HepG2 (cell line): ENCODE data around the gene TMEM184B. TPM values are rescaled to one million over a fixed set of nuclear protein-coding genes. Genes with fewer than 3 reads are reported as not detected.

Source experiments
- ATAC-seq: fragments of 200-7000 bp; cut with Tn5 transposase; 3 replicates; pipeline ENCODE4 v1.9.1; 2020; ENCODE audit warnings: mild to moderate bottlenecking, moderate library complexity
- BruUV-seq: library from RNA; stranded (reverse); fragments of 400-500 nt; replicated peaks from 2 replicates; lab custom pipeline; 2021; lab: Mats Ljungman, UMichigan
- CTCF ChIA-PET: fragments of 300-600 bp; formaldehyde crosslinking; extraction: SDS; loops from one replicate; lab custom pipeline; 2021; ENCODE audit warnings: low total read pairs, inconsistent platforms, low intra/inter-chr PET ratio; lab: Yijun Ruan, JAX
- POLR2A ChIA-PET: fragments of 350-600 bp; sonication (Branson Sonifier 250); formaldehyde crosslinking; loops from one replicate; lab custom pipeline; 2020; ENCODE audit warnings: antibody characterized with exemption, inconsistent platforms; lab: Yijun Ruan, JAX
- DNase-seq: peaks from one replicate; pipeline ENCODE4 v3.0.0-alpha.2; 2015; ENCODE audit warnings: low spot score
- FAIRE-seq: peaks from 3 replicates; lab custom pipeline; 2011; peaks lifted over from hg19 to GRCh38; lab: Jason Lieb, UNC
- H2AFZ ChIP-seq: one replicate; pipeline ENCODE4 v1.6.1; 2011; ENCODE audit warnings: low read length, inconsistent platforms
- H3K27ac ChIP-seq: fragments of 300-600 bp; 3 replicates; pipeline ENCODE4 v1.8.0; 2011; ENCODE audit warnings: mixed run types, mild to moderate bottlenecking, mixed read lengths, low read length, inconsistent platforms; ENCODE audit not compliant: insufficient read depth; ENCODE audit errors: extremely low read length
- H3K27me3 ChIP-seq, 2 experiments: fragments of 200-600 bp in 1 of 2; 2 replicates in 1 of 2; 3 replicates in 1 of 2; pipeline versions ENCODE4 v1.6.0 to v1.8.0; 2011; ENCODE audit warnings: low read length in 2 of 2, mild to moderate bottlenecking in 2 of 2, moderate library complexity in 2 of 2, inconsistent platforms in 1 of 2; ENCODE audit not compliant: insufficient read depth in 2 of 2, control insufficient read depth in 1 of 2
- H3K36me3 ChIP-seq, 2 experiments: fragments of 200-600 bp in 1 of 2; replicated peaks in 1 of 2; 2 replicates in 1 of 2; 3 replicates in 1 of 2; pipeline versions ENCODE4 v1.5.1 to v1.8.0; 2011; ENCODE audit warnings: low read length in 2 of 2, inconsistent platforms in 1 of 2; ENCODE audit not compliant: insufficient read depth in 2 of 2, control insufficient read depth in 1 of 2
- H3K4me1 ChIP-seq: 2 replicates; pipeline ENCODE4 v1.5.1; 2012; ENCODE audit warnings: low read length, inconsistent platforms; ENCODE audit not compliant: insufficient read depth
- H3K4me2 ChIP-seq: 2 replicates; pipeline ENCODE4 v1.6.0; 2011; ENCODE audit warnings: low read depth, low read length, inconsistent platforms
- H3K4me3 ChIP-seq, 3 experiments: fragments of 200-600 bp in 1 of 3; sonication (generic), shearing (Covaris generic) in 1 of 3; replicated peaks in 1 of 3; 2 replicates each; pipeline ENCODE4 v1.5.1; 2011 to 2016; ENCODE audit warnings: low read length in 3 of 3, inconsistent platforms in 2 of 3, low read depth in 2 of 3, mild to moderate bottlenecking in 2 of 3, control low read depth in 1 of 3, mixed read lengths in 1 of 3; ENCODE audit not compliant: insufficient read depth in 1 of 3
- H3K79me2 ChIP-seq: one replicate; pipeline ENCODE4 v1.6.1; 2011; ENCODE audit warnings: low read length, inconsistent platforms; ENCODE audit not compliant: insufficient read depth
- H3K9ac ChIP-seq: 2 replicates; pipeline ENCODE4 v1.6.0; 2011; ENCODE audit warnings: mild to moderate bottlenecking, low read depth, low read length, inconsistent platforms; ENCODE audit not compliant: insufficient read depth
- H3K9me3 ChIP-seq: 2 replicates; pipeline ENCODE4 v1.5.1; 2012; ENCODE audit warnings: mild to moderate bottlenecking, low read length
- H4K20me1 ChIP-seq: 2 replicates; pipeline ENCODE4 v1.6.0; 2011; ENCODE audit warnings: inconsistent platforms, mild to moderate bottlenecking, low read length, moderate library complexity; ENCODE audit not compliant: insufficient read depth
- AGO1 ChIP-seq: fragments of 200-400 bp; formaldehyde crosslinking; IDR thresholded peaks from 2 replicates; pipeline ENCODE4 v1.6.1; 2017; ENCODE audit warnings: mild to moderate bottlenecking, low read depth, low read length, moderate library complexity; ENCODE audit not compliant: poor library complexity, severe bottlenecking
- BORCS8-MEF2B ChIP-seq: sonication (generic); formaldehyde crosslinking; IDR thresholded peaks from 2 replicates; pipeline ENCODE4 v1.8.0; 2022; ENCODE audit warnings: mild to moderate bottlenecking, missing genetic modification reagents
- EP300 ChIP-seq, 3 experiments: sonication (generic) in 1 of 3; formaldehyde crosslinking in 1 of 3; IDR thresholded peaks; 2 replicates each; pipeline versions ENCODE4 v1.5.1 to v1.6.1; 2011 to 2020; ENCODE audit warnings: low read depth in 2 of 3, low read length in 2 of 3, borderline replicate concordance in 1 of 3, improper control_type of control experiment in 1 of 3, mild to moderate bottlenecking in 1 of 3, missing genetic modification reagents in 1 of 3, moderate library complexity in 1 of 3
- FOXC1 ChIP-seq: sonication (generic); formaldehyde crosslinking; IDR thresholded peaks from 2 replicates; pipeline ENCODE4 v1.8.0; 2022; ENCODE audit warnings: mild to moderate bottlenecking, missing genetic modification reagents, borderline replicate concordance
- GATA4 ChIP-seq: sonication (generic); IDR thresholded peaks from 2 replicates; pipeline ENCODE4 v1.6.1; 2016; ENCODE audit warnings: antibody characterized with exemption, low read depth, borderline replicate concordance
- HES4 ChIP-seq: sonication (generic); formaldehyde crosslinking; IDR thresholded peaks from 2 replicates; pipeline ENCODE4 v1.9.0; 2021; ENCODE audit warnings: mild to moderate bottlenecking, missing genetic modification reagents, borderline replicate concordance
- KDM5A ChIP-seq: fragments of 200-600 bp; sonication (generic); IDR thresholded peaks from 2 replicates; pipeline ENCODE4 v1.7.0; 2018; ENCODE audit warnings: antibody characterized with exemption, mild to moderate bottlenecking, low read length, borderline replicate concordance
- KLF12 ChIP-seq: sonication (generic); formaldehyde crosslinking; IDR thresholded peaks from 2 replicates; pipeline ENCODE4 v1.4.0; 2020; ENCODE audit warnings: missing genetic modification reagents, borderline replicate concordance
- RAD21 ChIP-seq: fragments of 450-650 bp; formaldehyde crosslinking; IDR thresholded peaks from 2 replicates; pipeline ENCODE4 v1.5.0; 2020; ENCODE audit warnings: mild to moderate bottlenecking
- SAP130 ChIP-seq: IDR thresholded peaks from 2 replicates; pipeline ENCODE4 v1.6.1; 2016; ENCODE audit warnings: low read depth
- ZNF205 ChIP-seq: IDR thresholded peaks from 2 replicates; pipeline ENCODE4 v1.6.1; 2018; ENCODE audit warnings: missing biosample characterization, missing genetic modification reagents
- ZNF567 ChIP-seq: sonication (generic); formaldehyde crosslinking; IDR thresholded peaks from 2 replicates; pipeline ENCODE4 v1.8.1; 2023; ENCODE audit warnings: mild to moderate bottlenecking, missing genetic modification reagents, borderline replicate concordance
- ZNF646 ChIP-seq: sonication (generic); formaldehyde crosslinking; IDR thresholded peaks from 2 replicates; pipeline ENCODE4 v1.9.0; 2021; ENCODE audit warnings: mild to moderate bottlenecking, missing genetic modification reagents
- ZNF792 ChIP-seq: IDR thresholded peaks from 2 replicates; pipeline ENCODE4 v1.6.1; 2016
- WGBS: methylation state at CpG from one replicate; pipeline ENCODE4 v1.1.6; 2017; ENCODE audit warnings: low lambda C conversion rate; 5-methylcytosine and 5-hydroxymethylcytosine counted together
- in situ Hi-C: cut with HindIII; loops from 2 replicates; pipeline ENCODE4 v1.10.0; 2017; ENCODE audit warnings: low pct_unique_long_range_greater_than_20kb; ENCODE audit not compliant: extremely low pct_ligation_motif_present
- intact Hi-C: fragments of 100-400 bp; cut with micrococcal nuclease; formaldehyde crosslinking; loops from one replicate; pipeline ENCODE4 v1.10.0; 2022; ENCODE audit not compliant: unreplicated experiment
- polyA plus RNA-seq, 8 experiments: library from polyadenylated mRNA; depleted of rRNA in 3 of 8; stranded (reverse) in 7 of 8; unstranded in 1 of 8; fragments of >200 nt; fragmentation: Illumina TruSeq in 4 of 8; extraction: Trizol in 4 of 8; gene quantifications; 2 replicates each; pipeline versions ENCODE4 v1.2.1 to v1.2.3, GENCODE V29; 2011 to 2016; ENCODE audit warnings: low read depth in 4 of 8, missing spikeins in 1 of 8, mixed read lengths in 1 of 8; ENCODE audit not compliant: insufficient read depth in 1 of 8
- total RNA-seq, 5 experiments: library from RNA; depleted of rRNA; stranded (reverse); fragments of >200 nt; fragmentation: Illumina TruSeq; extraction: Trizol; gene quantifications; 2 replicates each; pipeline ENCODE4 v1.2.3, GENCODE V29; 2016; ENCODE audit warnings: low read depth in 1 of 5

TMEM184B gene
- total and polyA plus RNA-seq, 2 of the 13 experiments (the other 11 are each of a cell fraction or from before 2014, with no cell fraction given) = 15.9 to 16.0 TPM

- TF ChIP-seq FOXC1 (CRISPR knock-in tag) (no peak), HES4 (CRISPR knock-in tag) (no peak), KLF12 (CRISPR knock-in tag) (no peak), EP300 (IDR thresholded peaks at IDR 0.05; ENCODE audit: low read depth in 2 of 2, low read length in 2 of 2) (no peak), EP300 (CRISPR knock-in tag; IDR thresholded peaks at IDR 0.05; ENCODE audit: borderline replicate concordance) (no peak)
- TF ChIP-seq, all 625 proteins: peak for 0
Measured at GRCh38 chr22:38226853-38227649, 45.8 kb downstream of the TMEM184B start (continued).

- Histone ChIP-seq H3K9ac (no peak overlapping the region), H2AFZ (no peak overlapping the region), H4K20me1 (no peaks in the 10 kb centered on the region), H3K36me3 (peaks cover 2 to 13% of the 10 kb centered on the region in 2 experiments; a peak in 4 of 5 replicates), H3K27me3 (no peaks in the 10 kb centered on the region), H3K79me2 (no peaks in the 10 kb centered on the region), H3K27ac (no peak overlapping the region), H3K4me2 (no peak overlapping the region), H3K9me3 (no peaks in the 10 kb centered on the region), H3K4me3 (no peak overlapping the region), H3K4me1 (peaks cover 16% of the 10 kb centered on the region)
- ChIA-PET POLR2A (no interaction called here), CTCF (no interaction called here)
- no peak for ATAC-seq
- DNase-seq = no peak
- in situ Hi-C loops (no loop called here), intact Hi-C loops (no loop called here)
- 88% methylated on average over 3 of the region's 12 CpGs for WGBS
- no TSS peak for BruUV-seq
- FAIRE-seq = no peak
- no peak for TF ChIP-seq ZNF792
- TF ChIP-seq ZNF646 (CRISPR knock-in tag) = no peak
- no peak for TF ChIP-seq BORCS8-MEF2B
- TF ChIP-seq AGO1 = no peak
- TF ChIP-seq KDM5A = no peak
- no peak for TF ChIP-seq GATA4
- TF ChIP-seq SAP130 = no peak
- no peak for TF ChIP-seq RAD21 (CRISPR knock-in tag)
- TF ChIP-seq ZNF567 (CRISPR knock-in tag) = no peak
- TF ChIP-seq ZNF205 (CRISPR knock-in tag) = no peak
Measured at GRCh38 chr22:38223289-38223960, 49.4 kb downstream of the TMEM184B start.
